ENCODE measurements around the gene CACNA1E.

The CACNA1E gene

DNA sequence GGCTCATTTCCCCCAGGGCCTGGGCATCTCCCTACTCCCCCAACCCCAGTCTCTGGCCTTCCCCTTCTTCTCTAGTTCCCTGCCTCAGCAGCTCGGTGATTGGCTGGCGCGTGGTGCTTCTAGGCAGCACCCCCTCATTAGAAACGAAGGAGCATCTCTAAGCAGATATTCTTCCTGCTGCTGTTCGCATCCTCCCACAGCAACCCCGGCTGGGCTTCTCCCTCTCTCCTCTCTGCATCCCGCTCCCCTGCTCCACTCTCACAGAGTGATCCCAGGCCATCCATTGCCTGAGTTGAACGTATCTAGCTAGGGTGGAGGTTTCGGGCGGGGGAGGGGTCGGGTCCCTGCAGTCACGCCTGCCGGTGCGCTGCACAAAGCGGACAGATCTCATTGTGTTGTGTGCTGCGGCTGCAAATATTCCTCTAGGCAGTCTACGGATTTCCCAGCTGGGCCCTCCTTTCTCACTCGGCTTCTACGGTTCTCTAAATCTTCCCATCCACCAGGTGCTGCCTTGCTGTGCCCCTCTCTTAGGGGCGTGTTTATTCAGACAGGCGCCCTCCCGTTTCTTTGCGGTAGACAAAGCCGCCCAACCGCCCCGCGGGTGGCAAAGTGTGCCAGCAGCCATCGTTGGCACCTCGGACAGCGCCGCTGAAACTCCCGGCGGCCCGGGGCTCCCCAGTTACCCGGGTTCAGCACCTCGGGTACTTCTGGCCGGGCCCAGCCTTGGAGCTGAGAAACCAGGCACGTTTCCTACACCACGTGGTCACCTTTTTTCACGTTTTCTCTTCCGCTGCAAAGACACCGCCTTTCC, 2.2 kb downstream of the CACNA1E start:
- DNase-seq: no peak

- no peak for DNase-seq
Observed at GRCh38 chr1:181486098-181486420, 2.7 kb downstream of the CACNA1E start.

DNA sequence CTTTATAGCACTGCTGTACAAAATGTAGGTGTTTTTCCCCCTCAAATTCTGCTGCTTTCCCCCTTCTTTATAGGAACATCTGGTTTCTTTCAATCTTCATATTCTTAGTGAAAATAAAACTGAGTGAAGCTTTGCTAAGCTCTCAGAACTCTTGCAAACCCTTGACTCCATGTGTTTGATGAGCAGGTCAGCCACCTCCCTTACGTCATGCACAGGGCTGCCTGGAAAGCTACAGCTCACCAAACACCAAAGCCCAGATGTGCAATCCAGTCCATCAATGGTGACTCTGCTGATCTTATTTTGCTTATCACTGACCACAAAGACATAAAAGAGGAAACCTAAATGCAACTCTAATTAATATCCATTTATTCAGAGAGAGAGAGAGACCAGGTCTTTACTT, 5.5 kb downstream of the CACNA1E start:
- no peak for DNase-seq

- DNase-seq: no peak
Observed at GRCh38 chr1:181490276-181490675, 7.0 kb downstream of the CACNA1E start.

GRCh38 chr1:181490740-181491712, 7.7 kb downstream of the CACNA1E start:
- no peak for DNase-seq

GRCh38 chr1:181493166-181493565, 9.8 kb downstream of the CACNA1E start:
- DNase-seq: no peak

GRCh38 chr1:181493885-181494284, 10.6 kb downstream of the CACNA1E start:
- no peak for DNase-seq

GRCh38 chr1:181496759-181497158, 13.4 kb downstream of the CACNA1E start:
- no peak for DNase-seq

GRCh38 chr1:181497870-181498269, 14.6 kb downstream of the CACNA1E start:
- DNase-seq: no peak

- DNase-seq: no peak
Observed at GRCh38 chr1:181499825-181500224, 16.5 kb downstream of the CACNA1E start.

GRCh38 chr1:181500636-181501035, 17.3 kb downstream of the CACNA1E start:
- DNase-seq: no peak

GRCh38 chr1:181501612-181502011, 18.3 kb downstream of the CACNA1E start:
- DNase-seq: no peak

- DNase-seq: no peak
Observed at GRCh38 chr1:181503171-181503810, 20.0 kb downstream of the CACNA1E start.

DNA sequence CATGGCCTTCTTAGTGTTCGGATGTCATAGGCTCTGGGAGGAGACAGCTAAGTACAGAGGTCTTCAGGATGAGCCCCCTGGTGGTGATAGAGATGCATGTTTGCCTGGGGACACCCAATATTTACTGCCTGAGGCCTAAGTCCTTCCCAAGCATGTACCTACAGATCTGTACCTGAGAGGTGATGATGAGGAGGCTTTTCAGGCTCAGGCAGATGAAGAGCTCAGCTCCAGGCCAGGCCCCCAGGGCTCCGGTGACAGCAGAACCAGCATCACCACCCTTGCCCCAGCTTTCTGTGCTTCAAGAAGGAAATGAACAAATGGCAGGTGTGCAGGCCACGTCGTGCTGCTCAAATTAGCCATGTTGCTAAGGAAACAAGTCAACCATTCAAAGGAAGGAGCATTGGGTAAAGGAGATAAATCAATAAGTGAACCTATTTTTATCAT, 21.1 kb downstream of the CACNA1E start:
- DNase-seq: no peak

GRCh38 chr1:181506563-181507353, 23.4 kb downstream of the CACNA1E start:
- DNase-seq: no peak

DNA sequence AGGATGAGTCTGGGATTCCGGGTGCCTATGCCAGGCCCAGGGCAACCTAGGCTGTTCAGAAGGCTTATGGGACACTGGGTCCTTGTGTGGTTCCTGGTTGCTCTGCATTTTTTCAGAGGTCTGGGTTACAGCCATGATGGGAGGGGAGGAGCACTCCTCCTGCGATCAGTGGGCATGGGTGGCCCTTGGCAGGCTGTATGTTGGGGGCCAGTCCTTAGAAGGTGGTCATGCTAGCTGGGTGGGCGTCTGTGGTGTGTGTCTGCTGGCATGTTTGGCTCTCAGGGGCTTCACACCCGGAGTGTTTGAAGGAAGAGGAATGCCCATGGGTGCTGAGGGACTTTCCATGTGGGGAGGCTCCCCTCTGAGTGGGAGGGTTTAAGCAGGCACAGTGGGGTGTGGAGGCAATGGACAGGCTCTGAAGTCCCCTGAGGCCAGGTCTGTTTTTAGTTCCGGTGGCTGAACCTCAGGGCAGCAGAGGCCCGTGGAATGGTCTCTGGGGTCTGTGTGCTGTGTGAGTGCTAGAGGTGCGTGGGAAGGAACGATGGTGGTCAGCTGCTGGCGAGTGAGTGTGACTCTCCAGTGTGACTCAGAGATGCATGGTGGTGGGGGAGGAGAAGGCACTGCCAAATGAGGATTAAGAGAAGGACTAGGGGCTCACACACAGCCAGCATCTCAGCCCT, 25.3 kb downstream of the CACNA1E start:
- DNase-seq: no peak

- no peak for DNase-seq
Observed at GRCh38 chr1:181513786-181514297, 30.5 kb downstream of the CACNA1E start.

GRCh38 chr1:181514298-181515290, 31.3 kb downstream of the CACNA1E start:
- no peak for DNase-seq

GRCh38 chr1:181516706-181517105, 33.4 kb downstream of the CACNA1E start:
- no peak for DNase-seq

DNA sequence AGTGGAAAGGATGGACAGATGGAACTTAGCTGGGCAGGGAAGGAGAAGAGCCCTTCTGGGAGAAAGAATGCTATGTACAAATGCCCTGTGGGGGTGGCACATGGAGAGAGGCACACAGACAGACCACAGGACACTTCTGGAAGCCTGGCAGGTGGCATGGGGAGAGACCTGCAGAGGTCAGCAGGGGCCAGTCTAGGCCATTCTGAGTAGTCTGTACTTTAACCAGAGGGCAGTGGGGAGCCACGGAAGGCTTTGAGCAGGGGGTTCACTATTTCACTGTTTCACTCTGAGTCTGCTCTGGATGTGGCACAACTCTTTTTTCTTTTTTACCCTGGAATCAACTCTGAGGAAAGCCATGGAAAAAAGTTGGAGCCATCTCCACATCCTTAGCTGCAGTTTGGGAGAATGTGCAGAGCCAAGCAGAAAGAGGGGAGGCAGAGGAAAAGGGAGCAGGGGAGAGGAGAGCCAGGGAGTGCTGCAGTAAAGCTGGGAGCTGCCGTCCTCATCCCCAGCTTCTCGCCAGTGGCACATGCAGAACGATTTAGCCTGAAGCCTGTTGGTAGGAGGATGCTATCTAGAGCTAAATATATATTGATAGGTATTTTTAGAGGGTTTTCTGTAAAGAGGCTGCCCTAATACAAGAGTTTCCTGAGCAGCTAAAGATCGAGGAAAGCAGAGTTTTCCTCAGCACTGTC, 34.0 kb downstream of the CACNA1E start:
- DNase-seq: no peak
